ENCODE measurements around the gene SGMS2. TPM values are rescaled to one million over a fixed set of nuclear protein-coding genes. Genes with fewer than 3 reads are reported as not detected.

The SGMS2 gene
- total and polyA plus RNA-seq, 2 experiments from 2014 or later, result 35.3 to 116 TPM

DNA sequence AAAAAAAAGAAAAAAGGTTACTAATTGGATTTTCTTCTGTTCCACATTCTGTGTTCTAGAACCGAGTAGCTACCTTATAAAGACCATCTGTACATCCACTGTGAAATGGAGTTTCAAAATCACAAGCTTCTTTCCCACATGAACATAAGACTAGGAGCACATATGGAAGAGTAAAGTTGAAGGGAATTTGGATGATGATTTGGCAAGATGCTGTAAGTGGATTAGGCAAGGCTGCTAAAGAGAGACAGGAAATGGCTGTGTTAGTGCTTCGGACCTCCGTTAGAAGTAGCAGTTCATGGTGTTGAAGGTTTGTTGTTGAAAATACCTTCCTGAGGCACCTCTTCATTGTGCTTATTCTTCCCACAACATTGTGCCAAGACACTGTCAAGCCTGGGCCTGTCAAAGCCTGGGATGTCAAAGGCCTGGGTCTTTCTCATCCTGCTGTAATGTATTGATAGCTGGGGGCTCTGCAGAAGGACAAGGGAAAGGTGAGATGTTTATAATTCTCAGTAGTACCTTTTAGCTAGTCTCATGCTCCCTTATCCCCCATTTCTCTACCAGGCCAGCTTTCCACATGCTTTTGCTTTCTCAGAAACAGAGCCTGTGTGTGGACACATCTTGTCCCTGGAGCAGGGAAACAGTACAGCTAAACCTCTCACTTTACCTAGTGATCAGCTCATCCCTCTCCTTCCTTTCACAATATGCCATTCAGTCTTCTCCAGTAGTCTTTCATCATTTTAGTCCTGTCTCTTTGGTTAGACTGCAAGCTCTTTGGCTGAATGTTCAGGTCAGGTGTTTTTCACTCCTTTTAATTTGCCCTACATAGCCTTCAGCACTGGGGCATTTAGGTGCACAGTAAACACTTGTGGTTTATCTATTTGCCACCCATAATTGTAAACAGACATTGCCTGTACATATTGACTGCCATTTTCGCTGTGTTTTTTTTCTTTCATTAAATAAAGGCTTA is 68.7 kb downstream of the SGMS2 start:
- TF ChIP-seq EZH2 (IDR thresholded peaks at IDR 0.05; ENCODE audit: insufficient read depth, poor library complexity, severe bottlenecking) (no peak), EZH2phosphoT487 (IDR thresholded peaks at IDR 0.05; ENCODE audit: insufficient read depth, low read depth) (no peak)
- H3K36me3 ChIP-seq (ENCODE audit: low read depth), result no peaks in the 10 kb centered on the region
- 91 to 92% methylated on average over 4 of the region's 4 CpGs for WGBS, 2 experiments (ENCODE audit: low coverage in 1 of 2, low lambda C conversion rate in 2 of 2, missing lambda C conversion rate in 2 of 2)
- H3K79me2 ChIP-seq (ENCODE audit: insufficient read depth), result no peaks in the 10 kb centered on the region
- no peak overlapping the region for H3K4me3 ChIP-seq
- peaks cover 4% of the 10 kb centered on the region for H3K9me3 ChIP-seq (ENCODE audit: low read depth)
- no peak for DNase-seq
- no peak overlapping the region for H2AFZ ChIP-seq
- H3K27ac ChIP-seq, result no peak overlapping the region
- no peaks in the 10 kb centered on the region for H4K20me1 ChIP-seq (ENCODE audit: insufficient read depth)
- H3K4me1 ChIP-seq (ENCODE audit: insufficient read depth), result peaks cover 34% of the 10 kb centered on the region
- no peak overlapping the region for H3K9ac ChIP-seq
- H3K9me2 ChIP-seq (ENCODE audit: insufficient read depth), result no peaks in the 10 kb centered on the region
- in situ Hi-C loops (cut with MboI), result no loop called here
- H3K4me2 ChIP-seq (ENCODE audit: unreplicated experiment), result no peak overlapping the region
- H3K27me3 ChIP-seq (replicated peaks; ENCODE audit: insufficient read depth), result no peaks in the 10 kb centered on the region
- peaks cover 28% of the 10 kb centered on the region for H3F3A ChIP-seq (ENCODE audit: insufficient read depth)

DNA sequence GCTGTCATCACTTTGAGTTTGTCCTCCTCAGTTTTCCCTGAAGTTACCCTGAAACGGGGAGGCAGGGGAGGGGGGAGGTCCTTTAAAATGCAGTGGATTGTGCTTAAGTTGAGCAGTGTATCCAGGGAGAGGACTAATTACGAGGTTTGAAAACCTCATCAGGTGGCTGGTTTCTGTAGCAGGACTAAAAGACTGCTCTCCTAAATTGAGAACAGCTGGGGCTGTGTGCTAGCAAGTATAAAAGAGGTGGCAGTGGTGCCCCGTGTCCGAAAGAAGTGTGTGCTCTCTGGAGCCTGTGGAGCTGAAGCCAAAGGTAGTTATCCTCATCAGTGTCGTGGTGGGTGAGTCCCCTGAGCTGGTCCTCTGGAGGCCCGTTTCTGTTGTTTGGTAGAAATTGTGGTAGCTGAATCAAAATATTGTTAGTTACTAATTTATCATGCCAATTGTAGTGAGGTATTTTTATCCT is 69.4 kb downstream of the SGMS2 start:
- Histone ChIP-seq H3K4me3 (no peak overlapping the region), H3K9me2 (ENCODE audit: insufficient read depth) (no peaks in the 10 kb centered on the region), H3K9me3 (ENCODE audit: low read depth) (no peaks in the 10 kb centered on the region), H3K79me2 (ENCODE audit: insufficient read depth) (no peaks in the 10 kb centered on the region), H3K4me2 (ENCODE audit: unreplicated experiment) (no peak overlapping the region), H4K20me1 (ENCODE audit: insufficient read depth) (no peaks in the 10 kb centered on the region), H3K27ac (no peak overlapping the region), H3K27me3 (replicated peaks; ENCODE audit: insufficient read depth) (no peaks in the 10 kb centered on the region), H3K36me3 (ENCODE audit: low read depth) (no peaks in the 10 kb centered on the region), H3F3A (ENCODE audit: insufficient read depth) (peaks cover 28% of the 10 kb centered on the region), H2AFZ (no peak overlapping the region), H3K9ac (no peak overlapping the region), H3K4me1 (ENCODE audit: insufficient read depth) (peaks cover 34% of the 10 kb centered on the region)
- TF ChIP-seq EZH2phosphoT487 (IDR thresholded peaks at IDR 0.05; ENCODE audit: insufficient read depth, low read depth) (no peak), EZH2 (IDR thresholded peaks at IDR 0.05; ENCODE audit: insufficient read depth, poor library complexity, severe bottlenecking) (no peak)
- no peak for DNase-seq
- WGBS, 2 experiments (ENCODE audit: low coverage in 1 of 2, low lambda C conversion rate in 2 of 2, missing lambda C conversion rate in 2 of 2), result 82 to 86% methylated on average over 6 of the region's 6 CpGs
- in situ Hi-C loops (cut with MboI), result no loop called here

DNA sequence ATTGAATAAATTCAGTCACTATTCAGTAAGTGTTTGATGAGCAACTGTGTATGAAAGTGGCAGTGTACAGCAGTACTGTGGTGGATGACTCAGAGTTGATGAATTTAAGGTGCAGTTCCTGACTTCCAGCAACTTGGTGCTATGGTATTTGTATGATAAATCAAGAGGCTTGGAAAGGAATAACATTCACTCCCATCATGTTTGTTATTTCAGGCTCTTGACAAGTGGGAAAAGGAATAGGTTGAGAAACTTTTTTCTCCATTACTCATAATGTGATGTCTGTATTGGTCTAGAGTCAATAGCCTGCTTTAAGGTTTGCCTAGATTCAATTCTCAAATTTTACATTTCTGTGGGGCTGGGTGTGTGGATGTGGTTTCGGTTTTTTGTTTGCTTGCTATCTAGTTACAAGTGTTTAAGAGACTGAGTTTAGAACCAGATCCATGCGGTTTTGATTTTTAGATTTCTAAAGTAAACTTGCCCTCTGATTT is 71.5 kb downstream of the SGMS2 start:
- TF ChIP-seq EZH2 (IDR thresholded peaks at IDR 0.05; ENCODE audit: insufficient read depth, poor library complexity, severe bottlenecking) (no peak), EZH2phosphoT487 (IDR thresholded peaks at IDR 0.05; ENCODE audit: insufficient read depth, low read depth) (peak; percentile 99)
- H3K9ac ChIP-seq, result no peak overlapping the region

DNA sequence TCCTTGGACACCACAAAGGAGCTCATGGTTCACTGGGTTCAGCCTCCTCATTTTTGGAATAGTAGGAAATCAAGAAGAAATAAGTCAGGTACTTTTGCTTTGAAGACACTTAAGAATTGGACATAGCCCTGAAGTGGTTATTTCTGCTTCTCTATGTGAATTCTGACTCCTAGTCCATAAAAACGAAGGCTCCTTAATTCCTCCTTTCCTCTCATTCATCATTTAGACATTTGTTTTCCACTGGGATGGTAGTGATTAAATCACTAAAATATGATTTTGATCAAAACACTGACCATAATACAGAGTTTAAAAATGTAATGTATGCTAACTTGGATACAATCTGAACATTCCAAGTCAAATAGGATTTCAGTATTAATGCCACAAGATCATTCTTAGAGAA is 71.9 kb downstream of the SGMS2 start:
- peak overlapping the region; percentile 44 for H3K4me3 ChIP-seq
- peak overlapping the region; percentile 51 for H3K27ac ChIP-seq
- H3F3A ChIP-seq (ENCODE audit: insufficient read depth), result peaks cover 28% of the 10 kb centered on the region
- WGBS, 2 experiments (ENCODE audit: low coverage in 1 of 2, low lambda C conversion rate in 2 of 2, missing lambda C conversion rate in 2 of 2), result 0 to 12% methylated on average over 1 of the region's 1 CpG
- H3K9ac ChIP-seq, result no peak overlapping the region
- no peaks in the 10 kb centered on the region for H3K27me3 ChIP-seq (replicated peaks; ENCODE audit: insufficient read depth)
- H3K9me2 ChIP-seq (ENCODE audit: insufficient read depth), result no peaks in the 10 kb centered on the region
- H3K4me1 ChIP-seq (ENCODE audit: insufficient read depth), result peaks cover 34% of the 10 kb centered on the region
- TF ChIP-seq EZH2phosphoT487 (IDR thresholded peaks at IDR 0.05; ENCODE audit: insufficient read depth, low read depth) (no peak), EZH2 (IDR thresholded peaks at IDR 0.05; ENCODE audit: insufficient read depth, poor library complexity, severe bottlenecking) (no peak)
- no peak overlapping the region for H2AFZ ChIP-seq
- in situ Hi-C loops (cut with MboI), result loop anchor here (5.0 kb wide), 1 partner anchor 139 kb away; no protein-coding TSS in a partner anchor
- H3K4me2 ChIP-seq (ENCODE audit: unreplicated experiment), result peak overlapping the region; percentile 60
- no peaks in the 10 kb centered on the region for H3K79me2 ChIP-seq (ENCODE audit: insufficient read depth)
- 0 out of 2 replicates have a peak, but pooled peaks cover 4% of the 10 kb centered on the region for H3K36me3 ChIP-seq (ENCODE audit: low read depth)
- H3K9me3 ChIP-seq (ENCODE audit: low read depth), result no peaks in the 10 kb centered on the region
- no peak for DNase-seq
- H4K20me1 ChIP-seq (ENCODE audit: insufficient read depth), result no peaks in the 10 kb centered on the region

More for the DNA sequence above, 71.5 kb downstream of the SGMS2 start:
- Histone ChIP-seq H3K4me1 (ENCODE audit: insufficient read depth) (peaks cover 34% of the 10 kb centered on the region), H3K36me3 (ENCODE audit: low read depth) (0 out of 2 replicates have a peak, but pooled peaks cover 4% of the 10 kb centered on the region), H3K79me2 (ENCODE audit: insufficient read depth) (no peaks in the 10 kb centered on the region), H2AFZ (no peak overlapping the region), H3K27me3 (replicated peaks; ENCODE audit: insufficient read depth) (no peaks in the 10 kb centered on the region), H3K4me3 (peak overlapping the region; percentile 44), H3K9me2 (ENCODE audit: insufficient read depth) (no peaks in the 10 kb centered on the region), H3K9me3 (ENCODE audit: low read depth) (no peaks in the 10 kb centered on the region), H3K27ac (peak overlapping the region; percentile 51), H3F3A (ENCODE audit: insufficient read depth) (peaks cover 28% of the 10 kb centered on the region), H3K4me2 (ENCODE audit: unreplicated experiment) (peak overlapping the region; percentile 60), H4K20me1 (ENCODE audit: insufficient read depth) (no peaks in the 10 kb centered on the region)
- DNase-seq, result peak; percentile 91
- WGBS, 2 experiments (ENCODE audit: low coverage in 1 of 2, low lambda C conversion rate in 2 of 2, missing lambda C conversion rate in 2 of 2), result 21 to 39% methylated on average over 2 of the region's 2 CpGs
- in situ Hi-C loops (cut with MboI), result loop anchor here (5.0 kb wide), 1 partner anchor 139 kb away; no protein-coding TSS in a partner anchor

Measured in GM23248 (cell line).